Urothelium cell line (cell line): Measurements from ENCODE around the gene CDYL.
A peak's percentile ranks its signal among the peaks of the same experiment; 100 is the strongest.
"Not testable (repeated sequence)": the region's sequence is repeated elsewhere in the genome, so short reads cannot be mapped to it uniquely, and the experiment has no call there.

Experiments used
- DNase-seq: peaks from one replicate; pipeline ENCODE4 v3.0.0; 2011; ENCODE audit warnings: low spot score, mixed read lengths
- FAIRE-seq: peaks from 2 replicates; lab custom pipeline; 2011; peaks lifted over from hg19 to GRCh38; lab: Jason Lieb, UNC

CDYL gene

GRCh38 chr6:4979426-4979825 lies 203.2 kb downstream of the CDYL start:
- no peak for DNase-seq
- no peak for FAIRE-seq

- FAIRE-seq (no peak), DNase-seq (no peak)
These were observed 205.6 kb downstream of the CDYL start for GRCh38 chr6:4981761-4982160.

GRCh38 chr6:4983322-4983721 lies 207.1 kb downstream of the CDYL start:
- no peak for DNase-seq
- no peak for FAIRE-seq

- no peak for DNase-seq
- FAIRE-seq = no peak
These were observed 210.8 kb downstream of the CDYL start for GRCh38 chr6:4986999-4987398.

GRCh38 chr6:4987432-4987831 lies 211.2 kb downstream of the CDYL start:
- FAIRE-seq = no peak

GRCh38 chr6:4994741-4995140 lies 218.5 kb downstream of the CDYL start:
- FAIRE-seq (no peak), DNase-seq (no peak)

More at GRCh38 chr6:4987432-4987831, 211.2 kb downstream of the CDYL start:
- no peak for DNase-seq

GRCh38 chr6:4997862-4998261 lies 221.7 kb downstream of the CDYL start:
- DNase-seq = no peak
- FAIRE-seq = no peak

GRCh38 chr6:4999586-4999985 lies 223.4 kb downstream of the CDYL start:
- DNase-seq (no peak), FAIRE-seq (no peak)

- no peak for FAIRE-seq
These were observed 227.6 kb downstream of the CDYL start, which contains the start of gene RPP40 for GRCh38 chr6:5003604-5004372. RPP40 (minus strand) TSS chr6:5004037; CDS start chr6:5004002, 35 bp downstream.

GRCh38 chr6:5004373-5005037 lies 228.3 kb downstream of the CDYL start:
- FAIRE-seq (no peak), DNase-seq (no peak)

More at GRCh38 chr6:5003604-5004372, 227.6 kb downstream of the CDYL start, which contains the start of gene RPP40:
- peak; percentile 94 for DNase-seq

GRCh38 chr6:5005038-5005433 lies 228.8 kb downstream of the CDYL start:
- not testable (repeated sequence) for DNase-seq, FAIRE-seq
